K562 (cell line): ENCODE data around the gene HPCAL1. TPM values are rescaled to one million over a fixed set of nuclear protein-coding genes. Genes with fewer than 3 reads are reported as not detected.

Experiments
- CC2D1A ChIP-seq: fragments of 450-650 bp; IDR thresholded peaks from 2 replicates; pipeline ENCODE4 v1.6.1; 2017; ENCODE audit warnings: mild to moderate bottlenecking
- MTA3 ChIP-seq: fragments of 450-650 bp; formaldehyde crosslinking; IDR thresholded peaks from 2 replicates; pipeline ENCODE4 v1.6.1; 2017; ENCODE audit warnings: mild to moderate bottlenecking, borderline replicate concordance
- SAP30 ChIP-seq: fragments of 200-600 bp; sonication (generic); IDR thresholded peaks from 2 replicates; pipeline ENCODE4 v1.6.1; 2012; ENCODE audit warnings: borderline replicate concordance, low read depth, mild to moderate bottlenecking, moderate library complexity, low read length, control low read depth, inconsistent platforms; ENCODE audit not compliant: insufficient read depth, poor library complexity, severe bottlenecking
- SIN3A ChIP-seq, 2 experiments: fragments of 150-350 bp in 1 of 2; IDR thresholded peaks; 2 replicates each; pipeline ENCODE4 v1.6.1; 2011 to 2016; ENCODE audit warnings: borderline replicate concordance in 2 of 2, low read depth in 2 of 2, low read length in 2 of 2, mild to moderate bottlenecking in 2 of 2, moderate library complexity in 2 of 2; ENCODE audit not compliant: control insufficient read depth in 1 of 2
- SP1 ChIP-seq: sonication (generic); formaldehyde crosslinking; IDR thresholded peaks from 2 replicates; pipeline ENCODE4 v1.8.1; 2022; ENCODE audit warnings: mild to moderate bottlenecking, missing genetic modification reagents
- ZNF324 ChIP-seq: fragments of 250-450 bp; sonication (Bioruptor Pico); IDR thresholded peaks from 2 replicates; pipeline ENCODE4 v1.4.0; 2020; ENCODE audit warnings: mild to moderate bottlenecking
- ZNF785 ChIP-seq: fragments of 250-450 bp; sonication (Bioruptor Pico); IDR thresholded peaks from 2 replicates; pipeline ENCODE4 v1.4.0; 2020; ENCODE audit warnings: mild to moderate bottlenecking
- polyA plus RNA-seq, 8 experiments: library from polyadenylated mRNA; depleted of rRNA in 4 of 8; stranded (reverse) in 5 of 8; unstranded in 3 of 8; fragments of >200 nt; fragmentation: Nextera tagmentation in 2 of 8; fragmentation: Illumina TruSeq in 1 of 8; extraction: Ambion mirVana in 2 of 8; extraction: Trizol in 1 of 8; gene quantifications; 2 replicates each; pipeline versions ENCODE4 v1.2.1 to v1.2.3, GENCODE V29; 2011 to 2014; ENCODE audit warnings: inconsistent platforms in 1 of 8, missing spikeins in 1 of 8
- total RNA-seq, 7 experiments: library from RNA; depleted of rRNA in 6 of 7; stranded (reverse); fragments of >200 nt in 6 of 7; fragmentation: Illumina TruSeq in 2 of 7; extraction: Trizol in 2 of 7; gene quantifications; 2 replicates each; pipeline versions ENCODE4 v1.2.1 to v1.2.3, GENCODE V29; 2011 to 2021; ENCODE audit warnings: low replicate concordance in 1 of 7
- TF ChIP-seq, protein P1 (sequence below), 2 experiments: IDR thresholded peaks in 1 of 2; conservative IDR thresholded peaks in 1 of 2; 2 replicates each; pipeline ENCODE4 v1.6.1; 2016; ENCODE audit warnings: low read depth in 2 of 2, mild to moderate bottlenecking in 1 of 2, missing compliant biosample characterization in 1 of 2, missing genetic modification characterization in 1 of 2, moderate library complexity in 1 of 2
- TF ChIP-seq, protein P2 (sequence below): IDR thresholded peaks from 2 replicates; pipeline ENCODE4 v1.6.1; 2016; ENCODE audit warnings: missing genetic modification characterization, missing compliant biosample characterization
- TF ChIP-seq, protein P3 (sequence below): fragments of 150-350 bp; conservative IDR thresholded peaks from 2 replicates; pipeline ENCODE4 v1.6.1; 2014; ENCODE audit warnings: low read length
- TF ChIP-seq, protein P4 (sequence below): fragments of 450-650 bp; IDR thresholded peaks from 2 replicates; pipeline ENCODE4 v1.6.1; 2017; ENCODE audit warnings: antibody characterized with exemption, mild to moderate bottlenecking
- TF ChIP-seq, protein P5 (sequence below), 3 experiments: fragments of 200-800 bp in 1 of 3; sonication (Bioruptor generic) in 1 of 3; sonication (generic) in 1 of 3; formaldehyde crosslinking in 1 of 3; IDR thresholded peaks; 2 replicates each; pipeline versions ENCODE4 v1.6.1 to v1.8.0; 2016 to 2022; ENCODE audit warnings: mild to moderate bottlenecking in 2 of 3, missing compliant biosample characterization in 2 of 3, missing genetic modification characterization in 2 of 3, missing genetic modification reagents in 1 of 3

The HPCAL1 gene
- total and polyA plus RNA-seq, 9 of the 15 experiments (the other 6 are each of a cell fraction or from before 2014, with no cell fraction given): 2.7 to 65.5 (median 23.9) TPM

DNA sequence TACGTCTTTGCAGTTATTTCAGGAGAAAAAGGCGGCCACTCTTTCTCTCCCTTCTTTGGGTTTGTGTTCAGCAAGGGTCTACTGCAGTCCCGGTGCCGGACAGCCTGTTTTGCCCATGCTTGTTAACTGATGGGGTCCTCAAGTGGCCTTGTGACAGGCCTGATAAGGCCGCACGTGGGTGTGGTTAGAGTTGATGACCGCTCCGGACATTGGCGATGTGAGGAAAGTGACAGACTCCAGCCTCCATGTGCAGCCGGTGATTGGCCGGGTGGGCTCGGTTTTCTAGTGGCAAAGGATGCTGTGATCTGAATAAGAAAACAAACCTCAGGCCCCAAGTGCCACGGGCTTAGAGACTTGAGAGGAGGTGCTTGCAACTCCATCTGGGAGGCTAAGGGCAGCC is 15.6 kb downstream of the HPCAL1 start (continued):
- TF ChIP-seq, protein P1, sequence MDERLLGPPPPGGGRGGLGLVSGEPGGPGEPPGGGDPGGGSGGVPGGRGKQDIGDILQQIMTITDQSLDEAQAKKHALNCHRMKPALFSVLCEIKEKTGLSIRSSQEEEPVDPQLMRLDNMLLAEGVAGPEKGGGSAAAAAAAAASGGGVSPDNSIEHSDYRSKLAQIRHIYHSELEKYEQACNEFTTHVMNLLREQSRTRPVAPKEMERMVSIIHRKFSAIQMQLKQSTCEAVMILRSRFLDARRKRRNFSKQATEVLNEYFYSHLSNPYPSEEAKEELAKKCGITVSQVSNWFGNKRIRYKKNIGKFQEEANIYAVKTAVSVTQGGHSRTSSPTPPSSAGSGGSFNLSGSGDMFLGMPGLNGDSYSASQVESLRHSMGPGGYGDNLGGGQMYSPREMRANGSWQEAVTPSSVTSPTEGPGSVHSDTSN (CRISPR knock-in tag; IDR thresholded peaks at IDR 0.05; ENCODE audit: low read depth): no peak
- TF ChIP-seq, protein P1 (tag; conservative IDR thresholded peaks at IDR 0.05; ENCODE audit: low read depth): 0 out of 2 replicates have a peak, but pooled peaks have one; percentile 21
- TF ChIP-seq ZNF785 (CRISPR knock-in tag) (no peak), ZNF324 (CRISPR knock-in tag) (no peak), MTA3 (no peak), SAP30 (no peak), SP1 (CRISPR knock-in tag) (no peak), SIN3A (IDR thresholded peaks at IDR 0.05; ENCODE audit: borderline replicate concordance in 2 of 2, control insufficient read depth in 1 of 2, low read depth in 2 of 2, low read length in 2 of 2) (no peak), CC2D1A (no peak)
- TF ChIP-seq, protein P2, sequence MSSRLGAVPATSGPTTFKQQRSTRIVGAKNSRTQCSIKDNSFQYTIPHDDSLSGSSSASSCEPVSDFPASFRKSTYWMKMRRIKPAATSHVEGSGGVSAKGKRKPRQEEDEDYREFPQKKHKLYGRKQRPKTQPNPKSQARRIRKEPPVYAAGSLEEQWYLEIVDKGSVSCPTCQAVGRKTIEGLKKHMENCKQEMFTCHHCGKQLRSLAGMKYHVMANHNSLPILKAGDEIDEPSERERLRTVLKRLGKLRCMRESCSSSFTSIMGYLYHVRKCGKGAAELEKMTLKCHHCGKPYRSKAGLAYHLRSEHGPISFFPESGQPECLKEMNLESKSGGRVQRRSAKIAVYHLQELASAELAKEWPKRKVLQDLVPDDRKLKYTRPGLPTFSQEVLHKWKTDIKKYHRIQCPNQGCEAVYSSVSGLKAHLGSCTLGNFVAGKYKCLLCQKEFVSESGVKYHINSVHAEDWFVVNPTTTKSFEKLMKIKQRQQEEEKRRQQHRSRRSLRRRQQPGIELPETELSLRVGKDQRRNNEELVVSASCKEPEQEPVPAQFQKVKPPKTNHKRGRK (tag): no peak
- TF ChIP-seq, protein P3, sequence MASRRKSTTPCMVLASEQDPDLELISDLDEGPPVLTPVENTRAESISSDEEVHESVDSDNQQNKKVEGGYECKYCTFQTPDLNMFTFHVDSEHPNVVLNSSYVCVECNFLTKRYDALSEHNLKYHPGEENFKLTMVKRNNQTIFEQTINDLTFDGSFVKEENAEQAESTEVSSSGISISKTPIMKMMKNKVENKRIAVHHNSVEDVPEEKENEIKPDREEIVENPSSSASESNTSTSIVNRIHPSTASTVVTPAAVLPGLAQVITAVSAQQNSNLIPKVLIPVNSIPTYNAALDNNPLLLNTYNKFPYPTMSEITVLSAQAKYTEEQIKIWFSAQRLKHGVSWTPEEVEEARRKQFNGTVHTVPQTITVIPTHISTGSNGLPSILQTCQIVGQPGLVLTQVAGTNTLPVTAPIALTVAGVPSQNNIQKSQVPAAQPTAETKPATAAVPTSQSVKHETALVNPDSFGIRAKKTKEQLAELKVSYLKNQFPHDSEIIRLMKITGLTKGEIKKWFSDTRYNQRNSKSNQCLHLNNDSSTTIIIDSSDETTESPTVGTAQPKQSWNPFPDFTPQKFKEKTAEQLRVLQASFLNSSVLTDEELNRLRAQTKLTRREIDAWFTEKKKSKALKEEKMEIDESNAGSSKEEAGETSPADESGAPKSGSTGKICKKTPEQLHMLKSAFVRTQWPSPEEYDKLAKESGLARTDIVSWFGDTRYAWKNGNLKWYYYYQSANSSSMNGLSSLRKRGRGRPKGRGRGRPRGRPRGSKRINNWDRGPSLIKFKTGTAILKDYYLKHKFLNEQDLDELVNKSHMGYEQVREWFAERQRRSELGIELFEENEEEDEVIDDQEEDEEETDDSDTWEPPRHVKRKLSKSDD: no peak
- TF ChIP-seq, protein P4, sequence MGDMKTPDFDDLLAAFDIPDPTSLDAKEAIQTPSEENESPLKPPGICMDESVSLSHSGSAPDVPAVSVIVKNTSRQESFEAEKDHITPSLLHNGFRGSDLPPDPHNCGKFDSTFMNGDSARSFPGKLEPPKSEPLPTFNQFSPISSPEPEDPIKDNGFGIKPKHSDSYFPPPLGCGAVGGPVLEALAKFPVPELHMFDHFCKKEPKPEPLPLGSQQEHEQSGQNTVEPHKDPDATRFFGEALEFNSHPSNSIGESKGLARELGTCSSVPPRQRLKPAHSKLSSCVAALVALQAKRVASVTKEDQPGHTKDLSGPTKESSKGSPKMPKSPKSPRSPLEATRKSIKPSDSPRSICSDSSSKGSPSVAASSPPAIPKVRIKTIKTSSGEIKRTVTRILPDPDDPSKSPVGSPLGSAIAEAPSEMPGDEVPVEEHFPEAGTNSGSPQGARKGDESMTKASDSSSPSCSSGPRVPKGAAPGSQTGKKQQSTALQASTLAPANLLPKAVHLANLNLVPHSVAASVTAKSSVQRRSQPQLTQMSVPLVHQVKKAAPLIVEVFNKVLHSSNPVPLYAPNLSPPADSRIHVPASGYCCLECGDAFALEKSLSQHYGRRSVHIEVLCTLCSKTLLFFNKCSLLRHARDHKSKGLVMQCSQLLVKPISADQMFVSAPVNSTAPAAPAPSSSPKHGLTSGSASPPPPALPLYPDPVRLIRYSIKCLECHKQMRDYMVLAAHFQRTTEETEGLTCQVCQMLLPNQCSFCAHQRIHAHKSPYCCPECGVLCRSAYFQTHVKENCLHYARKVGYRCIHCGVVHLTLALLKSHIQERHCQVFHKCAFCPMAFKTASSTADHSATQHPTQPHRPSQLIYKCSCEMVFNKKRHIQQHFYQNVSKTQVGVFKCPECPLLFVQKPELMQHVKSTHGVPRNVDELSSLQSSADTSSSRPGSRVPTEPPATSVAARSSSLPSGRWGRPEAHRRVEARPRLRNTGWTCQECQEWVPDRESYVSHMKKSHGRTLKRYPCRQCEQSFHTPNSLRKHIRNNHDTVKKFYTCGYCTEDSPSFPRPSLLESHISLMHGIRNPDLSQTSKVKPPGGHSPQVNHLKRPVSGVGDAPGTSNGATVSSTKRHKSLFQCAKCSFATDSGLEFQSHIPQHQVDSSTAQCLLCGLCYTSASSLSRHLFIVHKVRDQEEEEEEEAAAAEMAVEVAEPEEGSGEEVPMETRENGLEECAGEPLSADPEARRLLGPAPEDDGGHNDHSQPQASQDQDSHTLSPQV: no peak
- TF ChIP-seq, protein P5, sequence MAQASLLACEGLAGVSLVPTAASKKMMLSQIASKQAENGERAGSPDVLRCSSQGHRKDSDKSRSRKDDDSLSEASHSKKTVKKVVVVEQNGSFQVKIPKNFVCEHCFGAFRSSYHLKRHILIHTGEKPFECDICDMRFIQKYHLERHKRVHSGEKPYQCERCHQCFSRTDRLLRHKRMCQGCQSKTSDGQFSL (CRISPR knock-in tag; IDR thresholded peaks at IDR 0.05): no peak
- TF ChIP-seq, protein P5 (tag; IDR thresholded peaks at IDR 0.05): no peak
